HepG2 (cell line): ENCODE results near the gene IHH. TPM values are rescaled to one million over a fixed set of nuclear protein-coding genes. Genes with fewer than 3 reads are reported as not detected.

ENCODE experiments used
- ATAC-seq: fragments of 200-7000 bp; cut with Tn5 transposase; 3 replicates; pipeline ENCODE4 v1.9.1; 2020; ENCODE audit warnings: mild to moderate bottlenecking, moderate library complexity
- BruUV-seq: library from RNA; stranded (reverse); fragments of 400-500 nt; replicated peaks from 2 replicates; lab custom pipeline; 2021; lab: Mats Ljungman, UMichigan
- CTCF ChIA-PET: fragments of 300-600 bp; formaldehyde crosslinking; extraction: SDS; loops from one replicate; lab custom pipeline; 2021; ENCODE audit warnings: low total read pairs, inconsistent platforms, low intra/inter-chr PET ratio; lab: Yijun Ruan, JAX
- POLR2A ChIA-PET: fragments of 350-600 bp; sonication (Branson Sonifier 250); formaldehyde crosslinking; loops from one replicate; lab custom pipeline; 2020; ENCODE audit warnings: antibody characterized with exemption, inconsistent platforms; lab: Yijun Ruan, JAX
- DNase-seq: peaks from one replicate; pipeline ENCODE4 v3.0.0-alpha.2; 2015; ENCODE audit warnings: low spot score
- FAIRE-seq: peaks from 3 replicates; lab custom pipeline; 2011; peaks lifted over from hg19 to GRCh38; lab: Jason Lieb, UNC
- H2AFZ ChIP-seq: one replicate; pipeline ENCODE4 v1.6.1; 2011; ENCODE audit warnings: low read length, inconsistent platforms
- H3K27ac ChIP-seq: fragments of 300-600 bp; 3 replicates; pipeline ENCODE4 v1.8.0; 2011; ENCODE audit warnings: mixed run types, mild to moderate bottlenecking, mixed read lengths, low read length, inconsistent platforms; ENCODE audit not compliant: insufficient read depth; ENCODE audit errors: extremely low read length
- H3K27me3 ChIP-seq, 2 experiments: fragments of 200-600 bp in 1 of 2; 2 replicates in 1 of 2; 3 replicates in 1 of 2; pipeline versions ENCODE4 v1.6.0 to v1.8.0; 2011; ENCODE audit warnings: low read length in 2 of 2, mild to moderate bottlenecking in 2 of 2, moderate library complexity in 2 of 2, inconsistent platforms in 1 of 2; ENCODE audit not compliant: insufficient read depth in 2 of 2, control insufficient read depth in 1 of 2
- H3K36me3 ChIP-seq, 2 experiments: fragments of 200-600 bp in 1 of 2; replicated peaks in 1 of 2; 2 replicates in 1 of 2; 3 replicates in 1 of 2; pipeline versions ENCODE4 v1.5.1 to v1.8.0; 2011; ENCODE audit warnings: low read length in 2 of 2, inconsistent platforms in 1 of 2; ENCODE audit not compliant: insufficient read depth in 2 of 2, control insufficient read depth in 1 of 2
- H3K4me1 ChIP-seq: 2 replicates; pipeline ENCODE4 v1.5.1; 2012; ENCODE audit warnings: low read length, inconsistent platforms; ENCODE audit not compliant: insufficient read depth
- H3K4me2 ChIP-seq: 2 replicates; pipeline ENCODE4 v1.6.0; 2011; ENCODE audit warnings: low read depth, low read length, inconsistent platforms
- H3K4me3 ChIP-seq, 3 experiments: fragments of 200-600 bp in 1 of 3; sonication (generic), shearing (Covaris generic) in 1 of 3; replicated peaks in 1 of 3; 2 replicates each; pipeline ENCODE4 v1.5.1; 2011 to 2016; ENCODE audit warnings: low read length in 3 of 3, inconsistent platforms in 2 of 3, low read depth in 2 of 3, mild to moderate bottlenecking in 2 of 3, control low read depth in 1 of 3, mixed read lengths in 1 of 3; ENCODE audit not compliant: insufficient read depth in 1 of 3
- H3K79me2 ChIP-seq: one replicate; pipeline ENCODE4 v1.6.1; 2011; ENCODE audit warnings: low read length, inconsistent platforms; ENCODE audit not compliant: insufficient read depth
- H3K9ac ChIP-seq: 2 replicates; pipeline ENCODE4 v1.6.0; 2011; ENCODE audit warnings: mild to moderate bottlenecking, low read depth, low read length, inconsistent platforms; ENCODE audit not compliant: insufficient read depth
- H3K9me3 ChIP-seq: 2 replicates; pipeline ENCODE4 v1.5.1; 2012; ENCODE audit warnings: mild to moderate bottlenecking, low read length
- H4K20me1 ChIP-seq: 2 replicates; pipeline ENCODE4 v1.6.0; 2011; ENCODE audit warnings: inconsistent platforms, mild to moderate bottlenecking, low read length, moderate library complexity; ENCODE audit not compliant: insufficient read depth
- CEBPB ChIP-seq: IDR thresholded peaks from 2 replicates; pipeline ENCODE4 v1.6.1; 2011; ENCODE audit warnings: low read depth, low read length, improper control_type of control experiment, borderline replicate concordance
- CREM ChIP-seq, 2 experiments: sonication (generic) in 1 of 2; formaldehyde crosslinking in 1 of 2; IDR thresholded peaks; 2 replicates each; pipeline versions ENCODE4 v1.4.0 to v1.6.1; 2016 to 2020; ENCODE audit warnings: antibody characterized with exemption in 1 of 2, mild to moderate bottlenecking in 1 of 2, missing genetic modification reagents in 1 of 2
- FOXO1 ChIP-seq: sonication (generic); formaldehyde crosslinking; IDR thresholded peaks from 2 replicates; pipeline ENCODE4 v1.4.0; 2020; ENCODE audit warnings: missing genetic modification reagents
- GATA4 ChIP-seq: sonication (generic); IDR thresholded peaks from 2 replicates; pipeline ENCODE4 v1.6.1; 2016; ENCODE audit warnings: antibody characterized with exemption, low read depth, borderline replicate concordance
- KLF9 ChIP-seq: IDR thresholded peaks from 2 replicates; pipeline ENCODE4 v1.6.1; 2016; ENCODE audit warnings: low read depth
- KMT2B ChIP-seq: IDR thresholded peaks from 2 replicates; pipeline ENCODE4 v1.6.1; 2016; ENCODE audit warnings: missing genetic modification reagents, missing compliant biosample characterization
- POLR2G ChIP-seq: fragments of 200-400 bp; formaldehyde crosslinking; IDR thresholded peaks from 2 replicates; pipeline ENCODE4 v1.6.1; 2018; ENCODE audit warnings: mild to moderate bottlenecking, low read depth, low read length, moderate library complexity
- RFX5 ChIP-seq: IDR thresholded peaks from 2 replicates; pipeline ENCODE4 v1.6.1; 2011; ENCODE audit warnings: low read depth, low read length, improper control_type of control experiment
- SRSF9 ChIP-seq: fragments of 200-400 bp; formaldehyde crosslinking; IDR thresholded peaks from 2 replicates; pipeline ENCODE4 v1.6.1; 2018; ENCODE audit warnings: borderline replicate concordance, mild to moderate bottlenecking, low read depth, low read length; ENCODE audit not compliant: insufficient read depth, poor library complexity, severe bottlenecking
- ZNF777 ChIP-seq: sonication (generic); formaldehyde crosslinking; IDR thresholded peaks from 2 replicates; pipeline ENCODE4 v1.4.0; 2020; ENCODE audit warnings: missing genetic modification reagents
- WGBS: methylation state at CpG from one replicate; pipeline ENCODE4 v1.1.6; 2017; ENCODE audit warnings: low lambda C conversion rate; 5-methylcytosine and 5-hydroxymethylcytosine counted together
- in situ Hi-C: cut with HindIII; loops from 2 replicates; pipeline ENCODE4 v1.10.0; 2017; ENCODE audit warnings: low pct_unique_long_range_greater_than_20kb; ENCODE audit not compliant: extremely low pct_ligation_motif_present
- intact Hi-C: fragments of 100-400 bp; cut with micrococcal nuclease; formaldehyde crosslinking; loops from one replicate; pipeline ENCODE4 v1.10.0; 2022; ENCODE audit not compliant: unreplicated experiment
- polyA plus RNA-seq, 8 experiments: library from polyadenylated mRNA; depleted of rRNA in 3 of 8; stranded (reverse) in 7 of 8; unstranded in 1 of 8; fragments of >200 nt; fragmentation: Illumina TruSeq in 4 of 8; extraction: Trizol in 4 of 8; gene quantifications; 2 replicates each; pipeline versions ENCODE4 v1.2.1 to v1.2.3, GENCODE V29; 2011 to 2016; ENCODE audit warnings: low read depth in 4 of 8, missing spikeins in 1 of 8, mixed read lengths in 1 of 8; ENCODE audit not compliant: insufficient read depth in 1 of 8
- total RNA-seq, 5 experiments: library from RNA; depleted of rRNA; stranded (reverse); fragments of >200 nt; fragmentation: Illumina TruSeq; extraction: Trizol; gene quantifications; 2 replicates each; pipeline ENCODE4 v1.2.3, GENCODE V29; 2016; ENCODE audit warnings: low read depth in 1 of 5
- TF ChIP-seq, protein P1 (sequence below), 2 experiments: sonication (generic) in 1 of 2; formaldehyde crosslinking in 1 of 2; IDR thresholded peaks; 2 replicates each; pipeline versions ENCODE4 v1.4.0 to v1.6.1; 2018 to 2020; ENCODE audit warnings: missing genetic modification reagents in 2 of 2, borderline replicate concordance in 1 of 2, low read depth in 1 of 2, mild to moderate bottlenecking in 1 of 2, missing biosample characterization in 1 of 2
- TF ChIP-seq, protein P2 (sequence below), 2 experiments: fragments of 450-650 bp in 1 of 2; sonication (generic) in 1 of 2; formaldehyde crosslinking; IDR thresholded peaks; 2 replicates each; pipeline versions ENCODE4 v1.5.0 to v1.8.0; 2020 to 2022; ENCODE audit warnings: mild to moderate bottlenecking in 1 of 2, missing genetic modification reagents in 1 of 2
- TF ChIP-seq, protein P3 (sequence below): sonication (generic); formaldehyde crosslinking; IDR thresholded peaks from 2 replicates; pipeline ENCODE4 v1.4.0; 2020; ENCODE audit warnings: mild to moderate bottlenecking, missing genetic modification reagents

The IHH gene
- total and polyA plus RNA-seq, 2 of the 13 experiments (the other 11 are each of a cell fraction or from before 2014, with no cell fraction given), result 0.42 TPM; not detected in 1

DNA sequence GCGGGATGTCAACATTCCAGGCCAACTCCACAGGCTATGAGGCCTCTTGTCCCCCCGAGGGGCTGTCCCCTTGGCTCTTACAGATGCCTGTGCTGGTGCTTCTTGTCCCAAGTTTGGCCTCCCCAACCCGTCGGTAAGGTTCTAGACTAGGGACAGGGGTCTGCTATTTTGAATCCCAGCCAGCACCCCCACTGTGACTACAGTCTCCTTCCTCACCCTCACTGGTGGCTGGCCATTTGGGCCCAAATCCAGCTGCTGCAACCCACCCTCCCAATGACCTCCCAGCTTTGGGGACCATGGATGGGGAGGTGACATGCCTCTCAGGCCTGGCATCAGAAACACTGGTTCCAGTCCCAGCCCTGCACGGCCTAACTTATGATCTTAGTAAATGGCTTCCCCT, 38.1 kb downstream of the IHH start:
- no peak overlapping the region for H3K27ac ChIP-seq
- in situ Hi-C loops (no loop called here), intact Hi-C loops (no loop called here)
- no peak overlapping the region for H3K9ac ChIP-seq
- no peak for DNase-seq
- no peak for FAIRE-seq
- no TSS peak for BruUV-seq
- H3K79me2 ChIP-seq, result no peaks in the 10 kb centered on the region
- no peaks in the 10 kb centered on the region for H3K4me1 ChIP-seq
- WGBS, result 17% methylated on average over 4 of the region's 5 CpGs
- TF ChIP-seq CEBPB (no peak), SRSF9 (no peak), FOXO1 (no peak), KLF9 (CRISPR knock-in tag) (no peak), ZNF777 (CRISPR knock-in tag) (no peak)
- TF ChIP-seq, protein P1, sequence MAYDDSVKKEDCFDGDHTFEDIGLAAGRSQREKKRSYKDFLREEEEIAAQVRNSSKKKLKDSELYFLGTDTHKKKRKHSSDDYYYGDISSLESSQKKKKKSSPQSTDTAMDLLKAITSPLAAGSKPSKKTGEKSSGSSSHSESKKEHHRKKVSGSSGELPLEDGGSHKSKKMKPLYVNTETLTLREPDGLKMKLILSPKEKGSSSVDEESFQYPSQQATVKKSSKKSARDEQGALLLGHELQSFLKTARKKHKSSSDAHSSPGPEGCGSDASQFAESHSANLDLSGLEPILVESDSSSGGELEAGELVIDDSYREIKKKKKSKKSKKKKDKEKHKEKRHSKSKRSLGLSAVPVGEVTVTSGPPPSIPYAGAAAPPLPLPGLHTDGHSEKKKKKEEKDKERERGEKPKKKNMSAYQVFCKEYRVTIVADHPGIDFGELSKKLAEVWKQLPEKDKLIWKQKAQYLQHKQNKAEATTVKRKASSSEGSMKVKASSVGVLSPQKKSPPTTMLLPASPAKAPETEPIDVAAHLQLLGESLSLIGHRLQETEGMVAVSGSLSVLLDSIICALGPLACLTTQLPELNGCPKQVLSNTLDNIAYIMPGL (CRISPR knock-in tag; IDR thresholded peaks at IDR 0.05; ENCODE audit: borderline replicate concordance in 1 of 2, low read depth in 1 of 2), result no peak
- ChIA-PET POLR2A (no interaction called here), CTCF (no interaction called here)
- no peak overlapping the region for H3K4me3 ChIP-seq
- ATAC-seq, result no peak
- no peak overlapping the region for H2AFZ ChIP-seq
- no peaks in the 10 kb centered on the region for H3K36me3 ChIP-seq
- H3K9me3 ChIP-seq, result no peaks in the 10 kb centered on the region
- H4K20me1 ChIP-seq, result peaks cover 19% of the 10 kb centered on the region; the same call in 1 of the 2 replicates
- H3K27me3 ChIP-seq, result peaks cover 41 to 94% of the 10 kb centered on the region in 2 experiments
- no peak overlapping the region for H3K4me2 ChIP-seq

DNA sequence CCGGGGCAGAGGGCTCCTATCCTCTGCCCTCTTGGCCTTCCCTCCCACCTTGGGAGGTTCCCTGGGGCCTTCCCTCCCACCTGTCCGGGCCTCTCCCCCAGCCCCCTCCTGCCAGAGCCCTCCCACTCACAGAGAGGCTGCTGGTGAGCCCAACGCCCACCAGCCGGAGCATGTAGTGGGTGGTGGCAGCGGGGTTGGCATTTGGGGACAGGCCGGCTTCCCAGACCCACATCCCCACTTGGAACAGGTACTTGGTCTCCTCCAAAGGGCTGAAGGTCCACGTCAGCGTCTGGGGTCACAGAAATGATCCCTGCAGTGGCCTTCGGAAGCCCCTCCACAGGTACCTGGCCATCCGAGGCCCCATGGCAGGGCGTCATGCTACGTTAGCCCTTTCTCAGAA, 38.7 kb downstream of the IHH start:
- no peak overlapping the region for H3K9ac ChIP-seq
- H3K4me3 ChIP-seq, result no peak overlapping the region
- H3K9me3 ChIP-seq, result no peaks in the 10 kb centered on the region
- ChIA-PET POLR2A (no interaction called here), CTCF (no interaction called here)
- no peaks in the 10 kb centered on the region for H3K4me1 ChIP-seq
- 24% methylated on average over 9 of the region's 12 CpGs for WGBS
- FAIRE-seq, result no peak
- no peak overlapping the region for H3K4me2 ChIP-seq
- no peaks in the 10 kb centered on the region for H3K79me2 ChIP-seq
- no peak overlapping the region for H2AFZ ChIP-seq
- H3K27ac ChIP-seq, result no peak overlapping the region
- no peak for ATAC-seq
- H4K20me1 ChIP-seq, result peaks cover 16% of the 10 kb centered on the region; the same call in 1 of the 2 replicates
- intact Hi-C loops (no loop called here), in situ Hi-C loops (no loop called here)
- no peak for DNase-seq
- H3K36me3 ChIP-seq, result no peaks in the 10 kb centered on the region
- peaks cover 41 to 94% of the 10 kb centered on the region in 2 experiments for H3K27me3 ChIP-seq
- BruUV-seq, result no TSS peak
- TF ChIP-seq KMT2B (CRISPR knock-in tag) (no peak), RFX5 (no peak), CREM (IDR thresholded peaks at IDR 0.05) (no peak), CREM (CRISPR knock-in tag; IDR thresholded peaks at IDR 0.05) (no peak), GATA4 (no peak), POLR2G (no peak)
- TF ChIP-seq, protein P2, sequence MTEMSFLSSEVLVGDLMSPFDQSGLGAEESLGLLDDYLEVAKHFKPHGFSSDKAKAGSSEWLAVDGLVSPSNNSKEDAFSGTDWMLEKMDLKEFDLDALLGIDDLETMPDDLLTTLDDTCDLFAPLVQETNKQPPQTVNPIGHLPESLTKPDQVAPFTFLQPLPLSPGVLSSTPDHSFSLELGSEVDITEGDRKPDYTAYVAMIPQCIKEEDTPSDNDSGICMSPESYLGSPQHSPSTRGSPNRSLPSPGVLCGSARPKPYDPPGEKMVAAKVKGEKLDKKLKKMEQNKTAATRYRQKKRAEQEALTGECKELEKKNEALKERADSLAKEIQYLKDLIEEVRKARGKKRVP (CRISPR knock-in tag; IDR thresholded peaks at IDR 0.05), result no peak
- TF ChIP-seq, protein P3, sequence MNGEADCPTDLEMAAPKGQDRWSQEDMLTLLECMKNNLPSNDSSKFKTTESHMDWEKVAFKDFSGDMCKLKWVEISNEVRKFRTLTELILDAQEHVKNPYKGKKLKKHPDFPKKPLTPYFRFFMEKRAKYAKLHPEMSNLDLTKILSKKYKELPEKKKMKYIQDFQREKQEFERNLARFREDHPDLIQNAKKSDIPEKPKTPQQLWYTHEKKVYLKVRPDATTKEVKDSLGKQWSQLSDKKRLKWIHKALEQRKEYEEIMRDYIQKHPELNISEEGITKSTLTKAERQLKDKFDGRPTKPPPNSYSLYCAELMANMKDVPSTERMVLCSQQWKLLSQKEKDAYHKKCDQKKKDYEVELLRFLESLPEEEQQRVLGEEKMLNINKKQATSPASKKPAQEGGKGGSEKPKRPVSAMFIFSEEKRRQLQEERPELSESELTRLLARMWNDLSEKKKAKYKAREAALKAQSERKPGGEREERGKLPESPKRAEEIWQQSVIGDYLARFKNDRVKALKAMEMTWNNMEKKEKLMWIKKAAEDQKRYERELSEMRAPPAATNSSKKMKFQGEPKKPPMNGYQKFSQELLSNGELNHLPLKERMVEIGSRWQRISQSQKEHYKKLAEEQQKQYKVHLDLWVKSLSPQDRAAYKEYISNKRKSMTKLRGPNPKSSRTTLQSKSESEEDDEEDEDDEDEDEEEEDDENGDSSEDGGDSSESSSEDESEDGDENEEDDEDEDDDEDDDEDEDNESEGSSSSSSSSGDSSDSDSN (CRISPR knock-in tag), result no peak
